Caki2 (cell line): ENCODE measurements around the gene KCTD5. TPM values are rescaled to one million over a fixed set of nuclear protein-coding genes. Genes with fewer than 3 reads are reported as not detected.
"Not testable (repeated sequence)": the region's sequence is repeated elsewhere in the genome, so short reads cannot be mapped to it uniquely, and the experiment has no call there.

ENCODE experiments used
- DNase-seq: peaks from one replicate; pipeline ENCODE4 v3.0.0-alpha.2; 2015; ENCODE audit warnings: low read depth
- in situ Hi-C: cut with HindIII; loops from 2 replicates; pipeline ENCODE4 v1.10.0; 2016; ENCODE audit warnings: low sequenced_read_pairs, low pct_unique_long_range_greater_than_20kb, mixed read lengths
- total RNA-seq: library from RNA; depleted of rRNA; stranded (reverse); fragments of >200 nt; shearing (Covaris generic); gene quantifications from 2 replicates; pipeline ENCODE4 v1.2.3, GENCODE V29; 2014; ENCODE audit warnings: low replicate concordance

The KCTD5 gene
- total RNA-seq, 1 experiment from 2014 or later: 85.6 TPM

DNA sequence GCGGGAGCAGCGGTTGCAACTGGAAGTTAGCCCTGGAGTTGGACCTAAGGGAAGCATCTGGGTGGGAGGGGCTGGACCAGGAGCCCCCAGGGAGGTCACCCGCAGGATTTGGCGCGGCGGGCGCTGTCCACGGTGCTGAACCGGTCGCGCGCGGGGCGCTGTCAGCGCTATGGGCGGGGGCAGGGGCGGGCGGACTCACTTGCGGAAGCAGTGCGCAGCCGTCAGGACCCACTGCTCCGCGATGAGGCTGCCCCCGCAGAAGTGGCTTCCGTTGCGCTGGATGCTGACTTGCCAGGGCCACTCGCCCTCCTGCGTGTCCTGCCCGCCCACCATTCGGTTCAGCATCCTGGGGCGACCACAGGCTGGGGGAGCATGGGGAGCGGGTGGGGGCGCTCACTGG, 33.2 kb downstream of the KCTD5 start:
- in situ Hi-C loops: no loop called here
- peak; percentile 29 for DNase-seq

GRCh38 chr16:2715966-2716885, 33.9 kb downstream of the KCTD5 start:
- in situ Hi-C loops: no loop called here
- DNase-seq: no peak

DNA sequence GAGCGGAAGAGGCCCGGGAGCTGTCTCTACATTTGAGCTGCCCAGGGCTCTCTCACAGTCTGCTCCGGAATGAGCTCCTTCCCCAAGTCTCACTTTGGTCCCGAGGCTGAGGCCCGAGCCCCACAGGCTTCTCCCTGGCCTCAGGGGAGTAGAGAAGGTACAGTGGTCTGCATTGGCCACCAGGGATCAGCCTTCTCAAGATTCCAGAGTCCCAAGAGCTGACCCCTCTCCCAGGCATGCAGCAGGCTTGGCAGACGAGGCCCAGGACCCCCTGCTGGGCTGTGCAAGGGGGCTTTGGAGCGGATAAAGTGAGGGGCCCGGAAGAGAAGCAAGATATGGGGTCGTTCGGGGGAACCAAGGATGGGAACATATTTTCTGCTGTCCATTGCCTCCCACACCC, 34.6 kb downstream of the KCTD5 start:
- in situ Hi-C loops: no loop called here
- no peak for DNase-seq

DNA sequence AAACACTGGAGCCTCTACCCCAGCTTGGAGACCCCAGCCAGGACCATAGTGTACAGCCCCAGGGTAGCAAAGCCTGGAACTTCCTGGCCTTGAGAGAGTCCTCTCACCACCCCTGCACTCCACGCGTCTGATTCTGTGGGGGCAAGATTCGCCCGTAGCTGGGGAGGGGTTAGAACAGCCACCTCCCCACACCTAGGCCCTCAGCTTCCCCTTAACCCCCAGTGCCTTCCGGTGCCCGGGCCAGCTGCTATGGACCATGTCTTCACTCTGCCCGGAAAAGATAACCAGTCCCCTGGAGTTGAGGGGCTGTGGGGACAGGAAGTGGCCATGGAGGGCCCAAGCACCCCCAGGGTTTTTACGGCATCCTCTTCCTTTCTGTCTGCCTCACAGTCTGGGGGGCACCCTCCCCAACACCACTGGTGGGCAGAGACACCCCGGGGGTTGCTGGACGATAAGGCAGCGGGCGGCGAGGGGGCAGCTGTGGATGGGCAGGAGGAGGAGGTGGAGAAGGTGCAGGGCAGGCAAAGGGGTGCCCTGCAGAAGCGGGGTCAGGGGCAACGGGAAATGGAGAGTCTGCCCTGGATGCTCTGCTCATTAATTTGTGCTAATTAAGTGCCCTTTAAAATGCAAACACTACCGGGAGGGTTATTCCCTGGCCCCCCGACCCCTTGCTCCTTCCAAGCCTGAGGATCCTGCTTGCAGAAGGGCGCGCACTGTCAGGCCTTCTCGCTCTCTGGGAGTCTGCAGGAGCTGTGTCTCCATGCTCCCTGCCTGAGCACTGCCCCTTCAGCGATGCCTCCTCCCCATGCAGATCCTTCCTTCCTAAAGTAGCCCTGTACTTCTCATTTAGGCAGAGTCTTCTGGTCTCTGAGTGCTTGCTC, 35.3 kb downstream of the KCTD5 start:
- DNase-seq: no peak
- in situ Hi-C loops: no loop called here

GRCh38 chr16:2719328-2720063, 37.2 kb downstream of the KCTD5 start:
- in situ Hi-C loops: no loop called here
- DNase-seq: no peak

GRCh38 chr16:2720064-2720457, 37.7 kb downstream of the KCTD5 start, which contains the start of gene PRSS27:
Gene PRSS27, minus strand, starts transcription at chr16:2720224. Its CDS starts 64 bp downstream, at chr16:2720160.
- DNase-seq: no peak
- in situ Hi-C loops: no loop called here

DNA sequence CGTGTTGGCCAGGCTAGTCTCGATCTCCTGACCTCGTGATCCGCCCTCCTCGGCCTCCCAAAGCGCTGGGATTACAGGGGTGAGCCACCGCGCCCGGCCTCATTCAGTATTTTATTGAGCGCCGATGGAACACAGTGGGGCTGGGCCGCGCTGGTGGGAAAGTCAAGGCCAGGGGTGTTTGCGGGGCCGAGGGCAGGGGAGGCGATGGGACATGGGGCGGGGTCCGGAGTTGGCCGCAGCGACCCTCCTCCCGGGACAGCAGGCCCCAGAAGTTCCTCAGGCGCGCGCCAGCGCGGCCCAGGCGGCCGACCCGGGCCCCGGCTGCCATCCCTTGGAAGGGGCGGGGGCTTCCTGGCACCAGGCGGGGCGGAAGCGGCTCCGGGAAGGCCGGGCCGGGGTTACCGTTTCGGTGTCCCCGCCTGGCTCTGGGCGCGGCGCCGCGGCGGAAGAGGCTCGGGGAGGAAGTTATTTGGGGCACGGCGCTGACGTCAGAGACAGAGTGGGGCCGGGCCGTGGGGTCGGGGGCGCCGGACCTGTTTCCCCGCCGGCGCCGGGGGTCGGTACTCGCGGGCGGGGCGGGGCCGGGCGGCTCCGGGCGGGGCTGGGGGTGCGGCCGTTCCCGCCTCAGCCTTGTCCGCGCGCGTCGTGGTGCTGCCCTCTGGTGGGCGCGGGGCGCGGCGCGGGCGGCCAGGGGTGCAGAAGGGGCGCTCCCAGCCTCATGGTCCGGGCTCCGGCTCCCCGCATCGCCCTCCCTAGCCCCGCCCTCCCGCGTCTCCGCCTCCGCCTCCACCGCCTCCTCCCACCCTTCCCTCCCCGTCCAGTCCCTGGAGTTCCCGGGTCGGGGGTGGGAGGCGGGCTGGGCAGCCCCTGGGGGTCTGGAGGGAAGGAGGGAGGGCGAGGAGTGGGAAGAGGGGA, 38.7 kb downstream of the KCTD5 start:
- peak; percentile 78 for DNase-seq
- in situ Hi-C loops: no loop called here

DNA sequence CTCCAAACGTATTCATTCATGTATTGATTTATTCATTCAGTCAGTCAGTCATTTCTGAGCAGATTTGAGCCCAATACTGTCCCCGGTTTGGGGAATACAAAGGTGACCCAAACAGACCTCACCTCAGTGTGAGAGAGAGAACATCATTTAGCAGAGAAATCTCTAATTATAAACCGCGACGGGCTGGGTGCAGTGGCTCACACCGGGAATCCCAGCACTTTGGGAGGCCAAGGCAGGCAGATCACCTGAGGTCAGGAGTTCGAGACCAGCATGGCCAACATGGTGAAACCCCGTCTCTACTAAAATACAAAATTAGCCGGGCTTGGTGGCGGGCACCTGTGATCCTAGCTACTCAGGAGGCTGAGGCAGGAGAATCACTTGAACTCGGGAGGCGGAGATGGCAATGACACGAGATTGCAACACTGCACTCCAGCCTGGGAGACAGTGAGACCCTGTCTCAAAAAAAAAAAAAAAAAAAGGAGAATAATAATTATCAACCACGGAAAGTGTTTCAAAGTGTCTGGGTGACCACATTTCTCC, 39.4 kb downstream of the KCTD5 start:
- DNase-seq: peak; percentile 17
- in situ Hi-C loops: not testable (repeated sequence)

DNA sequence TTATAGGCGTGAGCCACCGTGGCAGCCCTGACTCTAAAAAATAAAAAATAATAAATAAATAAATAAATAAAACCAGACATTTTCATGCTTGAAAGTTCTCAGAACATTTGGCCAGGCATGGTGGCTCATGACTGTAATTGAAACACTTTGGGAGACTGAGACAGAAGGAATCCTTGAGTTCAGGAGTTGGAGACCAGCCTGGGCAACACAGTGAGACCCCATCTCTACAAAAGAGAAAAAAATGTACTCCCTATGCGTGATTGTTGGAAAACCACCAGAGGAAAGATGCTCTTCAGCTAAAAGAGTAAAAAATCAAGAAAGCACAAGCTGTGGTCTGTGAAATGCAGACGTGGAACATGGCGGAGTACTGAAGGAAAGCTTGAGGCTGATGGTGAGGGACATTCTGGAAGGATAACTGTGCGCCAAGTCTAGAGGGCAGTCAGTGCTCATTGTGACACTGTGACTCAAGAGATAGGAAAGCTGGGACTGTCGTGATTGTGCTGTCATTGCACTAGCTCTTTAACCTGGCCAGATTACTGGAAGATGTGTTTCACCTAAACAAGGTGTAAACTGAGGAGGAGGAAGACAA, 41.9 kb downstream of the KCTD5 start:
- DNase-seq: no peak
- in situ Hi-C loops: no loop called here

DNA sequence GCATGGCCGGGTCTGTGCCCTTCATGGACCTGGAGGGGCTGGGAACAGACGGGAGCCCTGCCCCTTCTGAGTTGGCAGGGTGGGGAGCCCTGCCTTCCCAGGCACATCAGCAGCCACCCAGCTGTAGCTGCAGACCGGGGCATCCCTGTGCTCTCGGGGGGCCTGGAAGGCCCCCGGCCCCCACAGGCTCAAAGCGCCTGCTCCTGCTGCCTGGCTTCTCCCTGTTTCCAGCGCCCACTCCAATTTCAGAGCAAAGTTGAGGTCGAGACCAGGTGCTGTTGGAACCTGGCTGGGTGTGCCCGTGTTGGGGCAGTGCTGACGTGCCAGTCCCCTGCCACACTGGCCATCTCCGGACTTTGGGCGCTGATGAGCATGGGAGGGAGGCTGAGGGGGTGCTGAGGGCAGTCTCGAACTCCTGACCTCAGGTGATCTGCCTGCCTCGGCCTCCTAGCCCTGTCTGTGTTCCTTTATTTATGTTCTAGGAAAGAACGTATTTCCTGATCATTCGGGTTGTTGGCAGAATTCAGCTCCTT, 42.6 kb downstream of the KCTD5 start:
- in situ Hi-C loops: no loop called here
- DNase-seq: no peak

- in situ Hi-C loops: no loop called here
- no peak for DNase-seq
Measured at GRCh38 chr16:2726923-2727322, 44.6 kb downstream of the KCTD5 start.

- in situ Hi-C loops: no loop called here
- DNase-seq: no peak
Measured at GRCh38 chr16:2728034-2728433, 45.7 kb downstream of the KCTD5 start.

DNA sequence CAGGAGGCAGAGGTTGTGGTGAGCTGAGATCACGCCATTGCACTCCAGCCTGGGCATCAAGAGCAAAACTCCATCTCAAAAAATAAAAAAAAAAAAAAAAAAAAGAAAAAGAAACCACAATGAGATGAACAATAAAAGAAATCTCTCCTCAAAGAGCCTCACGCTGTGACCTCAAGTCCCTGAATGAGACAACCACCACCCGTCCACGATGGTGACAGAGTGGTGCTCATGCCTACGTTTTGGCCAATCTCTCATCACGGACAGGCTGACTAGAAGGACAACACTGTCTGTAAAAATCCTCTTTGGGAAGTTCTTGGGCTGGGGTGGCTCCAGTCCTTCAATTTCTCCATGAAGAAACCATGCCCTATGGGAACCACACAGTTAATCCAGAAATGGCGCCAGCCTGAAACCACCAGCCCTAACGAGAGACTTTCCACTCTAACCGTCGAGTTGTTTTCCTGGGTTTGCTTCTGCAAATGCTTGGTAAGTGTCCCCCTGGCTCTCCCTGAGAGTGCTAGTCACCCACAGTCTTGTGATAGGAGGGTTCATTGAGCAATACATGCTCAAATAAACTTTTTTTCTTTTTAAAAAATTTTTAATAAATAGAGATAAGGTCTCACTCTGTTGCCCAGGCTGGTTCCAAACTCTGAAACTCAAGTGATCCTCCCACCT, 52.7 kb downstream of the KCTD5 start:
- in situ Hi-C loops: no loop called here

GRCh38 chr16:2736476-2737237, 54.3 kb downstream of the KCTD5 start:
- no peak for DNase-seq
- in situ Hi-C loops: no loop called here

More for the DNA sequence above, 52.7 kb downstream of the KCTD5 start:
- DNase-seq: no peak

DNA sequence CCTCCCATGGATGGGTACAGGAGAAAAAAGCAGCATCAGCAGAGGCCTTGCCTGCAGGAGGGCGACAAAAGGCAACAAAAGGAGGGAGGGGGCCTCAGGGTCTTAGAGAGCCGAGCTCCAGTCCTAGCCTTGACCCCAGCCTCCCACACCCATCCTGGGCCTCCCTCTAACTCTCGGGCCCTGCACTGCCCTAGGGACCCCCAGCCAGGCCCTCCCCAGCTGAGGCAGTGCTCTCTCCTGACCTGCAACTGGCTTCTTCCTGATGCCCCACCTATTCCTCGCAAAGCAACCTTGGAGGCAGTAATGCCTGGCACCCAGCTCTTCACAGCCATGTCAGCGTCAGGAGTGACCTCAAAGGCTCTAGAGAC, 54.9 kb downstream of the KCTD5 start:
- in situ Hi-C loops: no loop called here
- no peak for DNase-seq
